Measurements from ENCODE around the gene ALDH1L1. TPM values are rescaled to one million over a fixed set of nuclear protein-coding genes. Genes with fewer than 3 reads are reported as not detected.

The ALDH1L1 gene
- total RNA-seq, 1 experiment from 2014 or later, result 1.2 TPM

DNA sequence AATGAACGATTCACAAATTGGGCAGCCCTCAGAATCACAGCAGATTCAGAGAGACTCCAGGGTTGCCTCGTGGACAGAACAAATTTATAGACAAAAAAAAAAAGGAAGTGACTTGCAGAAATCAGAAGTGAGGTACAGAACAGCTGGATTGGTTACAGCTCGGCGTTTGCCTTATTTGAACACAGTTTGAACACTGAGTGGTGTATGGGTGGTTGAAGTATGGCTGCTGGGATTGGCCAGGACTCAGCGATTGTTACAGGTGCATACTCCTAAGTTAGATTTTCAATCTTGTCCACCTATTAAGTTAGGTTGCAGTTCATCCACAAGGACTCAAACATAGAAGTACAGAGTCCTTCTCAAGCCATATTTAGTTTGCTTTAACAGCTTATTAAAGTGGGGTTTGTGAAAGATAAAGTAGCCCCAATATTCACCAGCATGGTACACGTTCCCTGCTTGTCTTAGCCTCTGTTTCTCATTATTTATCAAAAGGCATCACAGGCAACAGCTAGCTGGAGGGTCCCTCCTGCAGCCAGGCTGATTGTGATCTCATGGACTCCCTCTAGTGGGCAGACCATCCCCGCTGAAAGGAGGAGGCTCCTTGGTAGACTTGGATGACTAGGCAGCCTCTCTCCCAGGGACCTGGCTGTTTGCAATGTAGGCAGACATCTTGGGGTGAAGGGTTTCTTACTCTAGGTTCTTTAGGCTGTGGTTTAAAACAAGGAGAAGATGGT is 17.6 kb upstream of the ALDH1L1 start:
- Mint-ChIP-seq H3K4me3 (no peak overlapping the region), H3K36me3 (peaks cover 46% of the 10 kb centered on the region), H3K9me3 (peaks cover 53% of the 10 kb centered on the region), H3K4me1 (peaks cover 6% of the 10 kb centered on the region; the same call in 1 of the 2 replicates), H3K27ac (no peak overlapping the region), H3K27me3 (ENCODE audit: low read depth) (peaks cover 10% of the 10 kb centered on the region; the same call in 1 of the 2 replicates)
- TF ChIP-seq, protein P1, sequence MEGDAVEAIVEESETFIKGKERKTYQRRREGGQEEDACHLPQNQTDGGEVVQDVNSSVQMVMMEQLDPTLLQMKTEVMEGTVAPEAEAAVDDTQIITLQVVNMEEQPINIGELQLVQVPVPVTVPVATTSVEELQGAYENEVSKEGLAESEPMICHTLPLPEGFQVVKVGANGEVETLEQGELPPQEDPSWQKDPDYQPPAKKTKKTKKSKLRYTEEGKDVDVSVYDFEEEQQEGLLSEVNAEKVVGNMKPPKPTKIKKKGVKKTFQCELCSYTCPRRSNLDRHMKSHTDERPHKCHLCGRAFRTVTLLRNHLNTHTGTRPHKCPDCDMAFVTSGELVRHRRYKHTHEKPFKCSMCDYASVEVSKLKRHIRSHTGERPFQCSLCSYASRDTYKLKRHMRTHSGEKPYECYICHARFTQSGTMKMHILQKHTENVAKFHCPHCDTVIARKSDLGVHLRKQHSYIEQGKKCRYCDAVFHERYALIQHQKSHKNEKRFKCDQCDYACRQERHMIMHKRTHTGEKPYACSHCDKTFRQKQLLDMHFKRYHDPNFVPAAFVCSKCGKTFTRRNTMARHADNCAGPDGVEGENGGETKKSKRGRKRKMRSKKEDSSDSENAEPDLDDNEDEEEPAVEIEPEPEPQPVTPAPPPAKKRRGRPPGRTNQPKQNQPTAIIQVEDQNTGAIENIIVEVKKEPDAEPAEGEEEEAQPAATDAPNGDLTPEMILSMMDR (IDR thresholded peaks at IDR 0.05), result peak; percentile 45
- no peak for TF ChIP-seq ZBTB21 (CRISPR knock-in tag; IDR thresholded peaks at IDR 0.05; ENCODE audit: borderline replicate concordance)
- ATAC-seq (peak; percentile 97), DNase-seq (ENCODE audit: low spot score) (peak; percentile 80)
- POLR2A ChIA-PET, result interaction anchor here (0.6 kb wide), 1 partner anchor 678 kb away, joined by 3 read pairs; the partner anchor contains the start of gene SNX4
- CTCF ChIA-PET, result interaction anchor here (0.8 to 4.9 kb wide), 12 partner anchors 13 to 196 kb away, joined by 3 to 39 read pairs (median 4); partner anchors contain the start of genes ALDH1L1 and CFAP100

DNA sequence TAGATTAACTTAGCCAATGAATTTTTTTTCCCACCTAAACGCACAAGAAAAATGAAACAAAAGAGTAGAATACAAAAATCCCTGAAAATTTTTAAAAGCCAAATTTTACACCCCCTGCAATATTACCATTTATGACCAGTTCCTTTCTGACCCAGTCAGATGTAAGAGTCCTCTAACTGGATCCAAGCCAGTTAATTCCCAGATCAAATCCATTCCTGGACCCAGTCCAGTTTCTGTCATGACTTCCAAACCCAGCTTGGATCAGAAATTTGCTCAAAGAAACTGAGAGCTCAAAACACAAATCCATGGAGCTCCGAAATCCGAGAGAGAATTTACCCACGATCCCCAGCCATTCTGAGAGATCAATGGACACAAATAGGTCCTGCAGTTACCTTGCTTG is 17.0 kb upstream of the ALDH1L1 start:
- peaks cover 60% of the 10 kb centered on the region for H3K9me3 Mint-ChIP-seq
- ChIA-PET CTCF (interaction anchor here (0.6 to 4.9 kb wide), 7 partner anchors 16 to 932 kb away, joined by 3 to 39 read pairs (median 5); partner anchors contain the start of gene ALDH1L1), POLR2A (no interaction called here)
- H3K4me1 Mint-ChIP-seq, result peaks cover 3% of the 10 kb centered on the region; the same call in 1 of the 2 replicates
- no peak overlapping the region for H3K4me3 Mint-ChIP-seq
- peaks cover 52% of the 10 kb centered on the region for H3K36me3 Mint-ChIP-seq
- TF ChIP-seq ZNF671 (CRISPR knock-in tag; IDR thresholded peaks at IDR 0.05), result no peak
- TF ChIP-seq CREM (CRISPR knock-in tag; IDR thresholded peaks at IDR 0.05), result no peak
- TF ChIP-seq MXD4 (CRISPR knock-in tag; IDR thresholded peaks at IDR 0.05; ENCODE audit: borderline replicate concordance), result no peak
- no peak for TF ChIP-seq IRF2 (CRISPR knock-in tag; IDR thresholded peaks at IDR 0.05; ENCODE audit: borderline replicate concordance, low read depth)
- TF ChIP-seq ZNF263 (CRISPR knock-in tag; IDR thresholded peaks at IDR 0.05; ENCODE audit: low read depth), result no peak
- TF ChIP-seq SMAD3 (CRISPR knock-in tag; IDR thresholded peaks at IDR 0.05; ENCODE audit: borderline replicate concordance), result no peak
- TF ChIP-seq GRHL2 (CRISPR knock-in tag; IDR thresholded peaks at IDR 0.05; ENCODE audit: insufficient replicate concordance, severe bottlenecking), result no peak
- TF ChIP-seq NFATC4 (CRISPR knock-in tag; IDR thresholded peaks at IDR 0.05), result no peak
- TF ChIP-seq, protein P2, sequence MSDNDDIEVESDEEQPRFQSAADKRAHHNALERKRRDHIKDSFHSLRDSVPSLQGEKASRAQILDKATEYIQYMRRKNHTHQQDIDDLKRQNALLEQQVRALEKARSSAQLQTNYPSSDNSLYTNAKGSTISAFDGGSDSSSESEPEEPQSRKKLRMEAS (CRISPR knock-in tag; IDR thresholded peaks at IDR 0.05), result no peak
- TF ChIP-seq, protein P3, sequence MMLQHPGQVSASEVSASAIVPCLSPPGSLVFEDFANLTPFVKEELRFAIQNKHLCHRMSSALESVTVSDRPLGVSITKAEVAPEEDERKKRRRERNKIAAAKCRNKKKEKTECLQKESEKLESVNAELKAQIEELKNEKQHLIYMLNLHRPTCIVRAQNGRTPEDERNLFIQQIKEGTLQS (CRISPR knock-in tag; conservative IDR thresholded peaks at IDR 0.05), result no peak
- TF ChIP-seq ZBTB21 (CRISPR knock-in tag; IDR thresholded peaks at IDR 0.05; ENCODE audit: borderline replicate concordance), result no peak
- TF ChIP-seq, protein P4, sequence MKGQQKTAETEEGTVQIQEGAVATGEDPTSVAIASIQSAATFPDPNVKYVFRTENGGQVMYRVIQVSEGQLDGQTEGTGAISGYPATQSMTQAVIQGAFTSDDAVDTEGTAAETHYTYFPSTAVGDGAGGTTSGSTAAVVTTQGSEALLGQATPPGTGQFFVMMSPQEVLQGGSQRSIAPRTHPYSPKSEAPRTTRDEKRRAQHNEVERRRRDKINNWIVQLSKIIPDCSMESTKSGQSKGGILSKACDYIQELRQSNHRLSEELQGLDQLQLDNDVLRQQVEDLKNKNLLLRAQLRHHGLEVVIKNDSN (CRISPR knock-in tag; IDR thresholded peaks at IDR 0.05), result no peak
- no peak for TF ChIP-seq FOXP1 (CRISPR knock-in tag; IDR thresholded peaks at IDR 0.05; ENCODE audit: borderline replicate concordance)
- TF ChIP-seq, protein P5, sequence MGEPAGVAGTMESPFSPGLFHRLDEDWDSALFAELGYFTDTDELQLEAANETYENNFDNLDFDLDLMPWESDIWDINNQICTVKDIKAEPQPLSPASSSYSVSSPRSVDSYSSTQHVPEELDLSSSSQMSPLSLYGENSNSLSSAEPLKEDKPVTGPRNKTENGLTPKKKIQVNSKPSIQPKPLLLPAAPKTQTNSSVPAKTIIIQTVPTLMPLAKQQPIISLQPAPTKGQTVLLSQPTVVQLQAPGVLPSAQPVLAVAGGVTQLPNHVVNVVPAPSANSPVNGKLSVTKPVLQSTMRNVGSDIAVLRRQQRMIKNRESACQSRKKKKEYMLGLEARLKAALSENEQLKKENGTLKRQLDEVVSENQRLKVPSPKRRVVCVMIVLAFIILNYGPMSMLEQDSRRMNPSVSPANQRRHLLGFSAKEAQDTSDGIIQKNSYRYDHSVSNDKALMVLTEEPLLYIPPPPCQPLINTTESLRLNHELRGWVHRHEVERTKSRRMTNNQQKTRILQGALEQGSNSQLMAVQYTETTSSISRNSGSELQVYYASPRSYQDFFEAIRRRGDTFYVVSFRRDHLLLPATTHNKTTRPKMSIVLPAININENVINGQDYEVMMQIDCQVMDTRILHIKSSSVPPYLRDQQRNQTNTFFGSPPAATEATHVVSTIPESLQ (CRISPR knock-in tag; IDR thresholded peaks at IDR 0.05), result no peak
- TF ChIP-seq, protein P6, sequence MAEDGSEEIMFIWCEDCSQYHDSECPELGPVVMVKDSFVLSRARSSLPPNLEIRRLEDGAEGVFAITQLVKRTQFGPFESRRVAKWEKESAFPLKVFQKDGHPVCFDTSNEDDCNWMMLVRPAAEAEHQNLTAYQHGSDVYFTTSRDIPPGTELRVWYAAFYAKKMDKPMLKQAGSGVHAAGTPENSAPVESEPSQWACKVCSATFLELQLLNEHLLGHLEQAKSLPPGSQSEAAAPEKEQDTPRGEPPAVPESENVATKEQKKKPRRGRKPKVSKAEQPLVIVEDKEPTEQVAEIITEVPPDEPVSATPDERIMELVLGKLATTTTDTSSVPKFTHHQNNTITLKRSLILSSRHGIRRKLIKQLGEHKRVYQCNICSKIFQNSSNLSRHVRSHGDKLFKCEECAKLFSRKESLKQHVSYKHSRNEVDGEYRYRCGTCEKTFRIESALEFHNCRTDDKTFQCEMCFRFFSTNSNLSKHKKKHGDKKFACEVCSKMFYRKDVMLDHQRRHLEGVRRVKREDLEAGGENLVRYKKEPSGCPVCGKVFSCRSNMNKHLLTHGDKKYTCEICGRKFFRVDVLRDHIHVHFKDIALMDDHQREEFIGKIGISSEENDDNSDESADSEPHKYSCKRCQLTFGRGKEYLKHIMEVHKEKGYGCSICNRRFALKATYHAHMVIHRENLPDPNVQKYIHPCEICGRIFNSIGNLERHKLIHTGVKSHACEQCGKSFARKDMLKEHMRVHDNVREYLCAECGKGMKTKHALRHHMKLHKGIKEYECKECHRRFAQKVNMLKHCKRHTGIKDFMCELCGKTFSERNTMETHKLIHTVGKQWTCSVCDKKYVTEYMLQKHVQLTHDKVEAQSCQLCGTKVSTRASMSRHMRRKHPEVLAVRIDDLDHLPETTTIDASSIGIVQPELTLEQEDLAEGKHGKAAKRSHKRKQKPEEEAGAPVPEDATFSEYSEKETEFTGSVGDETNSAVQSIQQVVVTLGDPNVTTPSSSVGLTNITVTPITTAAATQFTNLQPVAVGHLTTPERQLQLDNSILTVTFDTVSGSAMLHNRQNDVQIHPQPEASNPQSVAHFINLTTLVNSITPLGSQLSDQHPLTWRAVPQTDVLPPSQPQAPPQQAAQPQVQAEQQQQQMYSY (CRISPR knock-in tag; IDR thresholded peaks at IDR 0.05), result no peak
- no peak for TF ChIP-seq ZNF232 (CRISPR knock-in tag; IDR thresholded peaks at IDR 0.05)
- no peak for TF ChIP-seq CBFB (CRISPR knock-in tag; IDR thresholded peaks at IDR 0.05; ENCODE audit: low read depth)
- TF ChIP-seq RORB (CRISPR knock-in tag; IDR thresholded peaks at IDR 0.05), result no peak
- DNase-seq (ENCODE audit: low spot score) (no peak), ATAC-seq (no peak)
- peaks cover 10% of the 10 kb centered on the region; the same call in 1 of the 2 replicates for H3K27me3 Mint-ChIP-seq (ENCODE audit: low read depth)
- H3K27ac Mint-ChIP-seq, result no peak overlapping the region
